Measurements from ENCODE around the gene PDIA6.
"Not testable (repeated sequence)": the region's sequence is repeated elsewhere in the genome, so short reads cannot be mapped to it uniquely, and the experiment has no call there.

PDIA6 gene

GRCh38 chr2:10832203-10832936, 19.8 kb upstream of the PDIA6 start:
- peak; percentile 81 for DNase-seq

DNA sequence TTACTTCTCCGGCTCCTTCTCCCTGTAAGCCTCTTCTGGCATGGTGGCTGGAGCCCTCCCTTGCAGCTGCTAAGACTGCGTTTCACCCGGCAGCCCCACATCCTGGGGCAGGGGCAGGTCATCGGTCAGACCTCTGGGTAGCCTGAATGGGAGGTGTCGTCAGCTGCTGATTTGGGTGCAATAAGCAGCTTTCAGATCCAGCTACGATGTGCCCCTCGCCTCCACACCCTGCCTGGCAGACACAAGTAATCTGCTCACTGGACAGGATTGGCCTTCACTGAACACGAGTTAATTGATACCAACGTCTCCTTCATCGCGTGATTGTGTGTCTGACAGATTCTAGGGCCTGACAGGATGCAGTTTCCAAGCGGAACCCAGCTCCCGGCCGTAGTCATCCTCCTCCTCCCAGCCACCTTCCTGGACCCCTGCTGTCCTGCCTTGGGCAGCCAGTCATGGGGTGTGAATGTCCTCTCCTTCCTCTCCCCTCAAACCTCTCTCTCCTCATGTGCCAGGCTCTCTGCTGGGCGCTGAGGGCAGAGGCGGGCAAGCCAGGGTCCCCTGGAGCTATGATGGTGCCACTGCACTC, 18.9 kb upstream of the PDIA6 start:
- no peak for DNase-seq

DNA sequence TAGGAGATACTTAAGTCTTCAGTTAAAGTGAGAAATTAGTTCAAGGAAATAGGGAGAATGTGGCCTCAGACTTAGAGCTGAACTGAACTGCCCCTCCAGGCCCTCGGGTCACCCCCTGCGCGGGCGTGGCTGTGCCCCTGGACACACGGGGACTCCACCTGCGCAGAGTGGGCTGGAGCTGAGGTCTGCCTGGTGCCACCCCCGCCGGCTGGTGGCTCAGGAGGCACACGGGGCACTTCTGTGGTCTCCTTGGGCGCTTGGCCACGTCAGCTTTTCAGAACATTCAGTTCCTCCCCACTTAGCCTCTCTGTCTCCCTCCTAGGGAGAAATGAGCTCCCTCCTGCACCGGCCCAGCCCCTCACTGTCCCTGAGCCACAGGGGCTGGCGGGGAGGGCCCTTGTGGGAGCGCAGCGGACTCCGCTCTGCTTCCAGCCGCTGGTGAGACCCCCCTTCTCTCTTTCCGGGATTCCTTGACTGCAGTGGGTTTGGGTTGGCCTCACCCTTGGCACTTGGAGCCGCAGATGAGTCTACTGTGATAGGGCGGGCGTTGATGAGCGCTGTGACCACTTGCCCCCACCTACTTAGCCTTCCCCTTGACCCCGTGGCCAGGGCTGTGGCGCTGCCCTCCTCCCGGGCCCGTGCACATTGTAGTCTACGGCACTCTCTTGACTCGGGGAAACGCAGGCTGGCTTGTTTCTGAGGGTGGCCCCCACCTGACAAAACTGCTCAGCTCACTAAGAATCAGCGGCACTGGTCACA, 18.2 kb upstream of the PDIA6 start:
- no peak for DNase-seq

GRCh38 chr2:10830203-10830602, 17.6 kb upstream of the PDIA6 start:
- no peak for DNase-seq

- DNase-seq, result no peak
Measured at GRCh38 chr2:10829299-10829698, 16.7 kb upstream of the PDIA6 start.

DNA sequence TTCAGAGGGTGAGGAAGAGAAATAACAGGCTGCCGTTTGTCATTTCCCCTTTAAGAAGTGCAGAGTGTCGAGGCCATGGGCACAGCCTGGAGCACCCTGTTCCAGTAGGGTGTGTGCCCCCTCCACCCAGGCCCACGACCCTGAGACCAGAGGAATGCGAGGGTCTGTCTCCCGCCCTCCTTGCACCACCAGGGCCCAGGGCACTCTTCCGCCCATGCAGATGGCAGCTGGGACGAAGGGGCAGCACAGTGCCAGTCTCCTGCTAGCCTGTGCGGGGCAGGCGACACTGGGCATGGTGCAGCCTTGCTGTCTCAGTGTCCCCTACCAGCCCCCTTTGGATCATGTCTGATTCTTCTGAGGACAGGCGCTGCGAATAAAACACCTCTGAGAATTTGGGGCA, 15.8 kb upstream of the PDIA6 start:
- no peak for DNase-seq

DNA sequence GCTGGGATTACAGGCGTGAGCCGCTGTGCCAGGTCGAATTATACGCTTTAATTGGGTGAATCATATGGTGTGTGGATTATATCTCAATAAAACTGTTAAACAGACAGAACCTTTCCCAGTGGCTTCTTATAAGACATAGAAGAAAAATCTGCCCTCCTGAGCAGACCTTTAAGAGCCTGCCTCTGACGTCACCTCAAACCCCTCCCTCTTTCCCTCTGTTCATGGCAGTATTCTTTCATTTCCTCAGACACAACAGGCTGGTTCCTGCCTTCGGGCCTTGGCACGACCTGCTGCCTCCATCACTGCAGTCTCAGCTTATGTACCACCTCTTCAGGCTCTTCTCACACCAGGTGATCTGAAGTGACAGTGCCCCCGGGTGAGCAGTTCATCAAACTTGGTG, 14.0 kb upstream of the PDIA6 start:
- DNase-seq, result no peak

DNA sequence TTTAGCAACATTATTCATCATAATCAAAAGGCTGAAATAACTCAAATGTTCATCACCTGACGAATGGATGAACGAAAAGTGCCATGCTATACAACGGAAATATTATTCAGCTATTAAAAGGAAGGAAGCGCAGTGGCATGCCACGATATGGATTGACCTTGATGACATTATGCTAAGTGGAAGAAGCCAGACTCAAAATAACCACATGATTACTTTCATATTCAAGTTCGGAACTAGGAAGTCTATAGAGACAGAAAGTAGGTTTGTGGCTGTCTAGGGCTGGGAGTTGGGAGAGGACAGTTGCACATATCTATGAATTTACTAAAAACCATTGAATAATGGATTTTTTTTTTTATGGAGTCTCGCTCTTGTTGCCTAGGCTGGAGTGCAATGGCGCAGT, 13.4 kb upstream of the PDIA6 start:
- DNase-seq, result no peak

- no peak for DNase-seq
Measured at GRCh38 chr2:10824191-10824590, 11.6 kb upstream of the PDIA6 start.

GRCh38 chr2:10820978-10821695, 8.6 kb upstream of the PDIA6 start:
- DNase-seq, result no peak

- DNase-seq, result no peak
Measured at GRCh38 chr2:10820562-10820961, 8.0 kb upstream of the PDIA6 start.

DNA sequence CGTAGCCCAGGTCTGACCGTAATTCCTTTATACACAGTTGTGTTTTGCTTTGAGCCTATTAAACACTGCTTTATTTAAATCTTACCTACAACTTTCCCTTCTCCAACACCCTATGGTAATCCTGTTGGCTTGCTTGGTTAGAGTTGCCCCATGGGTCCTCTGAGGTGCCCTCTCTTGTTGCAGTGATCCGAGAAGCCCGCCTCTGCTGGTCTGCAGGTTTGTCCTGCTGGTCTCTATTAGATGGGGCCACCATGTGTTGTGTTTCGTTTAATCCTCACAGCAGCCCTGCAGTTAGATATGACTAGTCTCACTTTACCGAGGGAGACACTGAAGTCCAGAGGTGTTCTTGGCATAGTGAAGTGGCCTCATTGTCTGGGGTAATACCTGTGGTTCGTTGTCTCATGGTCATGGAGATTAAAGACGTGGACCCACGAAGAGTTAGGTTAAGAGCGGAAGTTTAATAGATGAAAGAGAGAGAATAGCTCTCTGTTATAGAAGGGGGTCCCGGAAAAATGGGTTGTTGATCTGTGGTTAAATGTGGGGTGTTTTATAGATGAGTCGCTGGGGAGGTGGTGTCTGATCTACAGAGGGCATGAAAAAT, 7.2 kb upstream of the PDIA6 start:
- no peak for DNase-seq

DNA sequence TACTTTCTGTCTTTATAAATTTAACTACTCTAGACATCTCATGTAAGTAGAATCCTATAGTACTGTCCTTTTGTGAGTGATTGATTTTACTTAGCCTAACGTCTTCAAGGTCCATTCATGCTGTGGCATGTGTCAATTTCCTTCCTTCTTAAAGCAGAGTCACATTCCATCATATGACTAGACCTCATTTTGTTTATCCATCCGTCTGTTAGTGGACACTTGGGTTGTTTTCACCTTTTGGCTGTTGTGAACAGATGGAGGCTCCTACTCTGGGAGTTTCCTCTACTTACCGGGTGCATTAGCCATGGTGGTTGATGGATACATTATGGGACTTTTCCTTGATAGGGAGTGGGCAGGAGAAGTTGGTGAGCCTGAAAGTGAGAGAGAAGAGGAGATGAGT, 6.4 kb upstream of the PDIA6 start:
- DNase-seq, result no peak

- DNase-seq, result not testable (repeated sequence)
Measured at GRCh38 chr2:10818305-10818704, 5.7 kb upstream of the PDIA6 start.

DNA sequence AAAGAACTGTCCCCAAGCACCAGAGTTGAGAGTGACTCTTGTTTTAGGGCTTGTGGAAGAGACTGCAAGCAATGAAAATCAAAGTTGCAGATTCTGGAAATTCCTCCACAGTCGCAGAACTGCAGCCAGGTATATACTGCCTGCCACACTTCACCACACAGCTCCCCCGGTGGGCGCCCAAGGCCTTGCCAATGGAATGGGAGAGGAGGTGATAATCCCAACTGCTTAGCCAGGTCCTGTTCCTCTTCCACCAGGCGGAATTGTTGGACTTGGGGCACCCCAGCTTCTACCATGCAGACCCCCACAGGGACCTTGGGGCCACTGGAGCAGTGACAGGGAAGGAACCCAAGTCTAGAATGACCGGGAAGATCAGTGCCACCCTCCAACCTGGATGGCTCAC, 4.8 kb upstream of the PDIA6 start:
- no peak for DNase-seq

DNA sequence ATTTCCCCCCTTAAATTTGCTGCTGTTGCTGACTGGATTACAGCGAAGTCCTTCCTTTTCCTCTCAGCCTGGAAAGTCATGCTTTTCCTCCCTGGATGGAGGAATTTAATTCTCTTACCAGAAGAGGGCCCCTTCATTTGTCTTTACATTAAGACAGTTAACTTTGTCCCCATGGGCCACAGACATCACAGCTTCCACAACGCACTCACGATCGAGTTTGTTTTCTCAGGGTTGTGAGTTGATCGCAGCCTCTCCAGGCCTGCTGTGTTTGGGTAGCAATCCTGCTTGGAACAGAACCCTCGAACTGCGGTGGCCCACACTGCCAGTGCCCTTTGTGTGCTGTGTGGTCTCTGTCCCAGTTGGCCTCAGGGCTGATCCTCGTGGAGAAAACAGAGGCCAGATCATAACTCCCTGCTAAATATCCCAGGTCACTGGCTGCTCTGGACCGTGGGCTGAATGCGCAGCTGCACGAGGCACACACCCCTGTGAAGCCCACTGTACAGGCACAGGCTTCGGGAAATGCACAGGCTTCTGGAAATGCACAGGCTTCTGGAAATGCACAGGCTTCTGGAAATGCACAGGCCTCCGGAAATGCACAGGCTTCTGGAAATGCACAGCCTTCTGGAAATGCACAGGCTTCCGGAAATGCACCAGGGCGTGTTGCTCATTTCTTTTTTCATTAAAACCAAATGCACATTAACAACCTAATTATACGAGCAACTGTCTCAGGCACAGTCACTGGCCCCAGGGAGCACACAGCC, 2.2 kb upstream of the PDIA6 start:
- no peak for DNase-seq

DNA sequence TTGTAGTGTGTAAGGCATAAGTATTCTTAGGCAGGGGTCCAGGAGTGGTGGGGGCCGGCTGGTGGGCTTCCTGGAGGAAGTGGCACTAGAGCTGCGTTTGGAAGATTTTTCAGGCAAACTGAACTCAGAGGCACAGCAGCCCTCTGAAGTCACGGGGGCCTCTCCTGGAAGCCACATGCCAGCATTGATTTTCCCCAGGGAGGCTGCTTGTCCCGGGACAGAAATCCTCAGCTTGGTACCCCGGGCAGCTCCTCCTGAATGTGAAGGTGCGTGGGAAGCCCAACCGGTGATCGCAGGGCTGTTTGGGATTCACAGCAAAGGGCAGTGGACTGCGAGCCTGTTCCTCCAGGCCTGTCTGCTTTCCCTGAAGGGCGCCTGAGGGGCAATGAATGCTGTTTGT, 1.6 kb upstream of the PDIA6 start:
- no peak for DNase-seq

GRCh38 chr2:10813163-10814138, 866 bp upstream of the PDIA6 start:
- DNase-seq, result not testable (repeated sequence)

GRCh38 chr2:10811517-10811916, 1.1 kb downstream of the PDIA6 start:
- no peak for DNase-seq

DNA sequence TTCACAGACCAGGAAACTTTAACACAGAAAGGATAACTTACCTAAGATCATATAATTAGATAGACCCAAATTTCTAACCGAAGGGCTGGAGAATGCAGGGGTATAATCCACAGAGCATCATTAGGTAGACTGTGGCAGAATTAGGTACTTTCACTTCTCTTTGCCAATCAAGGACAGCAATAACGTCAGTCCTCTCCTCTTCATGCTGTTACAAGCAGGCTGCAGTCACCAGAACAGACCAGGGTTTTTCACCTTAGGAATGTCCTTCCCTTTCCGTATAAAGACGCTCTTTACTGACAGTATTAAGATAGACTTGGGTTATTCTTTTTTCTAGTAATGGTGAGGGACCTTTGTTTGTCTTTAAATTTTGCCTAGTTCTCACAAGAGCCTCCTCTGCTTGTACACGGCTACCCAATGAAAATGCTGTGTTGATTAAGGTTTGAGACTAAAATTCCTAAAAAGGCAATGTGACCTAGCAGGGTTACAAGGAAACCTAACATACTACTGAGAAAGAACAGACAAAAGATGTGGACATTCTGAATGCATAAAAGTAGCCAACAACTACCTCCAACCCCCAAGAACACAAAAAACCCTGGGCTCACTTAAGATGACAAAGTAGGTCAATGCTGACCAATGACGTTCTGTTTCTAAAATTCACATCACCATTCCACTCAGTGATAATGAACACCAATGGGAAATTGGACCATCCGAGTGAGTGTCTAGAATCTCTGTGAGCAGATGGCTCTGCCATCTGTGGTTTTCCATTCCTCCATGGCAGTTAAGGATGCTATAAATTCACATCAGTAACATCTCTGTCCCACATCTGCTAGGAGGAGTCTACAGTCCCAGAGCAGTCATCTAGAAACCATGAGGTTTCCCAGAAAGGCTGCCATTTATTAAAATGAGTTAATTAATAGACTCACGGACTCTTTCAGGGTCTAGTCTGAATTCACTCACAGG, 2.1 kb downstream of the PDIA6 start:
- no peak for DNase-seq
